B cell (primary cell): ENCODE data around the gene P3H4. TPM values are rescaled to one million over a fixed set of nuclear protein-coding genes. Genes with fewer than 3 reads are reported as not detected.

Experiments
- ATAC-seq: fragments of 200-7000 bp; cut with Tn5 transposase; one replicate; pipeline ENCODE4 v1.10.0; 2021; ENCODE audit warnings: low read depth, mild to moderate bottlenecking, moderate number of reproducible peaks, moderate library complexity
- CTCF ChIA-PET: fragments of 350-600 bp; sonication (Branson Sonifier 250); formaldehyde crosslinking; loops from one replicate; lab custom pipeline; 2021; ENCODE audit warnings: antibody characterized with exemption, inconsistent platforms; lab: Charles Lee
- POLR2A ChIA-PET: fragments of 350-600 bp; sonication (Branson Sonifier 250); formaldehyde crosslinking; loops from one replicate; lab custom pipeline; 2021; ENCODE audit warnings: antibody characterized with exemption; lab: Charles Lee
- DNase-seq: peaks from one replicate; pipeline ENCODE4 v3.0.0; 2013
- H2AFZ ChIP-seq: 2 replicates; pipeline ENCODE4 v1.6.1; 2012; ENCODE audit warnings: mild to moderate bottlenecking, low read depth, low read length; ENCODE audit not compliant: insufficient read depth, poor library complexity, severe bottlenecking
- H3K27ac ChIP-seq, 2 donors: 1 replicate in 1 of 2; 2 replicates in 1 of 2; pipeline ENCODE4 v1.5.1; 2012 to 2013; ENCODE audit warnings: low read length in 2 of 2, mild to moderate bottlenecking in 2 of 2, moderate library complexity in 1 of 2
- H3K27me3 ChIP-seq, 4 experiments: fragments of 200-600 bp in 1 of 4; sonication (generic) in 1 of 4; replicated peaks in 1 of 4; 1 replicate in 2 of 4; 2 replicates in 2 of 4; pipeline versions ENCODE4 v1.6.1 to v1.7.0; 2013 to 2016; ENCODE audit warnings: low read length in 3 of 4, mild to moderate bottlenecking in 2 of 4, mixed read lengths in 1 of 4, moderate library complexity in 1 of 4; ENCODE audit not compliant: insufficient read depth in 4 of 4, control insufficient read depth in 3 of 4; ENCODE audit errors: control extremely low read depth in 1 of 4
- H3K36me3 ChIP-seq, 2 experiments: replicated peaks in 1 of 2; 1 replicate in 1 of 2; 2 replicates in 1 of 2; pipeline versions ENCODE4 v1.6.1 to v1.7.1; 2013; ENCODE audit warnings: low read length in 1 of 2; ENCODE audit not compliant: insufficient read depth in 2 of 2, control insufficient read depth in 1 of 2; ENCODE audit errors: control extremely low read depth in 1 of 2, extremely low read depth in 1 of 2
- H3K4me1 ChIP-seq, 2 donors: fragments of 200-600 bp in 1 of 2; sonication (generic) in 1 of 2; 1 replicate in 1 of 2; 2 replicates in 1 of 2; pipeline versions ENCODE4 v1.5.1 to v1.6.1; 2013 to 2017; ENCODE audit warnings: low read length in 2 of 2; ENCODE audit not compliant: control insufficient read depth in 2 of 2, insufficient read depth in 2 of 2
- H3K4me2 ChIP-seq: replicated peaks from 2 replicates; pipeline ENCODE3; 2012; ENCODE audit warnings: mild to moderate bottlenecking, low read depth, low read length; ENCODE audit not compliant: poor library complexity, severe bottlenecking
- H3K4me3 ChIP-seq, 5 experiments: fragments of 200-600 bp in 1 of 5; sonication (generic) in 1 of 5; 1 replicate in 3 of 5; 2 replicates in 2 of 5; pipeline versions ENCODE4 v1.5.1 to v1.7.0; 2011 to 2016; ENCODE audit warnings: low read length in 4 of 5, mild to moderate bottlenecking in 4 of 5, low read depth in 2 of 5, control low read depth in 1 of 5, moderate library complexity in 1 of 5; ENCODE audit not compliant: insufficient read depth in 1 of 5; ENCODE audit errors: control extremely low read depth in 1 of 5, extremely low read depth in 1 of 5
- H3K79me2 ChIP-seq: fragments of 200-600 bp; sonication (generic); one replicate; pipeline ENCODE4 v1.6.0; 2016; ENCODE audit warnings: low read length; ENCODE audit not compliant: control insufficient read depth, insufficient read depth
- H3K9ac ChIP-seq: fragments of 200-600 bp; sonication (generic); 2 replicates; pipeline ENCODE4 v1.6.1; 2017; ENCODE audit warnings: mild to moderate bottlenecking, low read length, moderate library complexity
- H3K9me3 ChIP-seq, 3 donors: one replicate each; pipeline versions ENCODE4 v1.6.1 to v1.7.1; 2013; ENCODE audit warnings: low read length in 2 of 3; ENCODE audit not compliant: control insufficient read depth in 2 of 3, insufficient read depth in 1 of 3; ENCODE audit errors: control extremely low read depth in 1 of 3
- H4K20me1 ChIP-seq: 2 replicates; pipeline ENCODE4 v1.6.0; 2012; ENCODE audit warnings: mild to moderate bottlenecking, low read length; ENCODE audit not compliant: insufficient read depth, control insufficient read depth, poor library complexity, severe bottlenecking
- H3K27ac Mint-ChIP-seq: one replicate; pipeline ENCODE4 v1.8.0; 2021; ENCODE audit warnings: mixed read lengths
- H3K27me3 Mint-ChIP-seq: one replicate; pipeline ENCODE4 v1.8.0; 2021; ENCODE audit warnings: mixed read lengths
- H3K4me1 Mint-ChIP-seq: one replicate; pipeline ENCODE4 v1.8.0; 2021; ENCODE audit warnings: mixed read lengths
- H3K4me3 Mint-ChIP-seq: one replicate; pipeline ENCODE4 v1.8.0; 2021; ENCODE audit warnings: mixed read lengths
- H3K9me3 Mint-ChIP-seq: one replicate; pipeline ENCODE4 v1.8.0; 2022; ENCODE audit warnings: mixed read lengths; ENCODE audit not compliant: insufficient read depth
- CTCF ChIP-seq: fragments of 200-600 bp; IDR thresholded peaks from one replicate; pipeline ENCODE4 v1.8.0; 2022; ENCODE audit warnings: antibody characterized with exemption, mild to moderate bottlenecking
- EZH2 ChIP-seq: IDR thresholded peaks from 2 replicates; pipeline ENCODE4 v1.6.1; 2012; ENCODE audit warnings: borderline replicate concordance, low read depth, mild to moderate bottlenecking, moderate library complexity, low read length; ENCODE audit not compliant: insufficient read depth, poor library complexity, severe bottlenecking
- whole genome bisulfite sequencing: methylation state at CpG from one replicate; pipeline ENCODE4 v1.1.5; 2013; ENCODE audit warnings: missing lambda C conversion rate; ENCODE audit not compliant: insufficient coverage; 5-methylcytosine and 5-hydroxymethylcytosine counted together
- intact Hi-C: fragments of 100-400 bp; cut with micrococcal nuclease; formaldehyde crosslinking; loops from one replicate; pipeline ENCODE4 v1.10.0; 2022
- polyA plus RNA-seq: library from polyadenylated mRNA; depleted of rRNA; stranded (reverse); fragments of >200 nt; gene quantifications from 2 replicates; pipeline ENCODE4 v1.2.3, GENCODE V29; 2012
- total RNA-seq, 2 donors: library from RNA; stranded (reverse); fragments of 120-200 nt in 1 of 2; gene quantifications; 1 replicate in 1 of 2; 2 replicates in 1 of 2; pipeline versions ENCODE4 v1.2.3 to v1.2.4, GENCODE V29; 2013 to 2022

Gene P3H4
- total and polyA plus RNA-seq, 2 donors (not counting 1 experiment from before 2014, with no cell fraction given) = 1.3 to 2.8 TPM

GRCh38 chr17:41800601-41801373, 11.0 kb downstream of the P3H4 start:
- ATAC-seq = peak; percentile 44
- TF ChIP-seq EZH2 (no peak), CTCF (no peak)
- H3K4me3 Mint-ChIP-seq = no peak overlapping the region
- H3K9me3 ChIP-seq = no peaks in the 10 kb centered on the region
- H3K27me3 Mint-ChIP-seq = no peaks in the 10 kb centered on the region
- H4K20me1 ChIP-seq = no peaks in the 10 kb centered on the region
- no peak overlapping the region for H3K4me3 ChIP-seq
- H3K79me2 ChIP-seq = no peaks in the 10 kb centered on the region
- no peak overlapping the region for H3K4me2 ChIP-seq
- no peaks in the 10 kb centered on the region for H3K36me3 ChIP-seq
- POLR2A ChIA-PET = interaction anchor here (0.6 to 0.7 kb wide), 6 partner anchors 9 to 84 kb away, joined by 3 to 6 read pairs (median 3); partner anchors contain the start of gene JUP
- intact Hi-C loops = loop anchor here (1.0 kb wide), 4 partner anchors 11 to 85 kb away; partner anchors contain the start of genes JUP and P3H4
- no peak overlapping the region for H3K9ac ChIP-seq
- CTCF ChIA-PET = interaction anchor here (0.6 to 9.3 kb wide), 18 partner anchors 11 to 1380 kb away, joined by 3 to 100 read pairs (median 4); partner anchors contain the start of genes FKBP10, HAP1, JUP and P3H4
- DNase-seq = peak; percentile 38
- WGBS = 86% methylated on average over 7 of the region's 18 CpGs
- no peak overlapping the region for H3K27ac ChIP-seq
- no peaks in the 10 kb centered on the region for H3K9me3 Mint-ChIP-seq
- H3K4me1 ChIP-seq = peaks cover 7 to 22% of the 10 kb centered on the region in 2 donors
- no peak overlapping the region for H3K27ac Mint-ChIP-seq
- peaks cover 16% of the 10 kb centered on the region for H3K4me1 Mint-ChIP-seq
- H3K27me3 ChIP-seq = no peaks in the 10 kb centered on the region
- no peak overlapping the region for H2AFZ ChIP-seq

- no peaks in the 10 kb centered on the region for H3K9me3 ChIP-seq
- peaks cover 16% of the 10 kb centered on the region for H3K4me1 Mint-ChIP-seq
- ChIA-PET POLR2A (interaction anchor here (0.6 kb wide), 1 partner anchor 67 kb away, joined by 5 read pairs; no protein-coding TSS in a partner anchor), CTCF (interaction anchor here (1.0 to 9.3 kb wide), 7 partner anchors 13 to 109 kb away, joined by 3 to 100 read pairs (median 27); partner anchors contain the start of genes FKBP10, HAP1, JUP and P3H4)
- H3K4me1 ChIP-seq = peaks cover 7 to 22% of the 10 kb centered on the region in 2 donors
- H3K27ac ChIP-seq = no peak overlapping the region
- intact Hi-C loops = no loop called here
- H3K27me3 Mint-ChIP-seq = no peaks in the 10 kb centered on the region
- WGBS = 100% methylated on average over 5 of the region's 8 CpGs
- H3K36me3 ChIP-seq = no peaks in the 10 kb centered on the region
- no peak overlapping the region for H3K4me3 ChIP-seq
- H4K20me1 ChIP-seq = no peaks in the 10 kb centered on the region
- TF ChIP-seq EZH2 = no peak
- TF ChIP-seq CTCF = no peak
- H3K9ac ChIP-seq = no peak overlapping the region
- no peak overlapping the region for H3K4me3 Mint-ChIP-seq
- no peak overlapping the region for H2AFZ ChIP-seq
- DNase-seq (no peak), ATAC-seq (no peak)
- no peak overlapping the region for H3K4me2 ChIP-seq
- no peaks in the 10 kb centered on the region for H3K79me2 ChIP-seq
- no peak overlapping the region for H3K27ac Mint-ChIP-seq
- H3K27me3 ChIP-seq = no peaks in the 10 kb centered on the region
- H3K9me3 Mint-ChIP-seq = no peaks in the 10 kb centered on the region
These were observed 12.4 kb downstream of the P3H4 start for GRCh38 chr17:41799366-41799765.
